ENCODE measurements around the gene CXCR4.

DNA sequence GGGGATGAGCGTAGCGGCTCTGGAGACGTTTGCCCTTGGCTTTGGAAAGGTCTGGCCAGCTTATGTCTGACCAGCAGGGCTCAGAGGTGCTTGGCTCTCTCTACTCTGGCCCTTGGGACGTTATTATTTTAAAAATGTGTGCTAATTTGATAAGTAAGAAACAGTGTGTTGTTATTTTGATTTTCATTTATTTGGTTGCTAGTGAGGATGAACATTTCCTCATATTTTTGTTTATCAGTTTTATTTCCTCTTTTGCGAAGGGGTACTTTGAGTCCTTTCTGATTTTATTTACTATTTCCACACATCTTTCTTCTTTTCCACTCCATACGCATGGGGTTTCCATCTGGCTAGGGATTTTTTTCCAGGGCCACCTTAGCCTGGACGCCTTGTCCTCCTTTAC lies 11.4 kb downstream of the CXCR4 start:
- TF ChIP-seq, protein P1, sequence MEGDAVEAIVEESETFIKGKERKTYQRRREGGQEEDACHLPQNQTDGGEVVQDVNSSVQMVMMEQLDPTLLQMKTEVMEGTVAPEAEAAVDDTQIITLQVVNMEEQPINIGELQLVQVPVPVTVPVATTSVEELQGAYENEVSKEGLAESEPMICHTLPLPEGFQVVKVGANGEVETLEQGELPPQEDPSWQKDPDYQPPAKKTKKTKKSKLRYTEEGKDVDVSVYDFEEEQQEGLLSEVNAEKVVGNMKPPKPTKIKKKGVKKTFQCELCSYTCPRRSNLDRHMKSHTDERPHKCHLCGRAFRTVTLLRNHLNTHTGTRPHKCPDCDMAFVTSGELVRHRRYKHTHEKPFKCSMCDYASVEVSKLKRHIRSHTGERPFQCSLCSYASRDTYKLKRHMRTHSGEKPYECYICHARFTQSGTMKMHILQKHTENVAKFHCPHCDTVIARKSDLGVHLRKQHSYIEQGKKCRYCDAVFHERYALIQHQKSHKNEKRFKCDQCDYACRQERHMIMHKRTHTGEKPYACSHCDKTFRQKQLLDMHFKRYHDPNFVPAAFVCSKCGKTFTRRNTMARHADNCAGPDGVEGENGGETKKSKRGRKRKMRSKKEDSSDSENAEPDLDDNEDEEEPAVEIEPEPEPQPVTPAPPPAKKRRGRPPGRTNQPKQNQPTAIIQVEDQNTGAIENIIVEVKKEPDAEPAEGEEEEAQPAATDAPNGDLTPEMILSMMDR (conservative IDR thresholded peaks at IDR 0.05; ENCODE audit: low read length): no peak
- no peak for TF ChIP-seq EZH2phosphoT487 (IDR thresholded peaks at IDR 0.05; ENCODE audit: borderline replicate concordance)

All from Loucy (cell line).